ENCODE results near the gene PRUNE1. TPM values are rescaled to one million over a fixed set of nuclear protein-coding genes. Genes with fewer than 3 reads are reported as not detected.
A peak's percentile ranks its signal among the peaks of the same experiment; 100 is the strongest.

Gene PRUNE1
- total RNA-seq, 3 donors from 2014 or later = 21.6 to 34.1 (median 32.8) TPM

- TF ChIP-seq POLR2A (IDR thresholded peaks at IDR 0.05) = no peak
- TF ChIP-seq POLR2AphosphoS5 (IDR thresholded peaks at IDR 0.05) = no peak
- TF ChIP-seq, protein P1, sequence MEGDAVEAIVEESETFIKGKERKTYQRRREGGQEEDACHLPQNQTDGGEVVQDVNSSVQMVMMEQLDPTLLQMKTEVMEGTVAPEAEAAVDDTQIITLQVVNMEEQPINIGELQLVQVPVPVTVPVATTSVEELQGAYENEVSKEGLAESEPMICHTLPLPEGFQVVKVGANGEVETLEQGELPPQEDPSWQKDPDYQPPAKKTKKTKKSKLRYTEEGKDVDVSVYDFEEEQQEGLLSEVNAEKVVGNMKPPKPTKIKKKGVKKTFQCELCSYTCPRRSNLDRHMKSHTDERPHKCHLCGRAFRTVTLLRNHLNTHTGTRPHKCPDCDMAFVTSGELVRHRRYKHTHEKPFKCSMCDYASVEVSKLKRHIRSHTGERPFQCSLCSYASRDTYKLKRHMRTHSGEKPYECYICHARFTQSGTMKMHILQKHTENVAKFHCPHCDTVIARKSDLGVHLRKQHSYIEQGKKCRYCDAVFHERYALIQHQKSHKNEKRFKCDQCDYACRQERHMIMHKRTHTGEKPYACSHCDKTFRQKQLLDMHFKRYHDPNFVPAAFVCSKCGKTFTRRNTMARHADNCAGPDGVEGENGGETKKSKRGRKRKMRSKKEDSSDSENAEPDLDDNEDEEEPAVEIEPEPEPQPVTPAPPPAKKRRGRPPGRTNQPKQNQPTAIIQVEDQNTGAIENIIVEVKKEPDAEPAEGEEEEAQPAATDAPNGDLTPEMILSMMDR (IDR thresholded peaks at IDR 0.05) = no peak
- intact Hi-C loops (cut with DNase I; ENCODE audit: low total_unique reads) = no loop called here
- no peak overlapping the region for H3K4me3 ChIP-seq
- H3K36me3 ChIP-seq = peaks cover 9% of the 10 kb centered on the region
- no peaks in the 10 kb centered on the region for H3K9me3 ChIP-seq
- peaks cover 4 to 24% of the 10 kb centered on the region in 2 donors for H3K4me1 ChIP-seq
- no peak for DNase-seq (ENCODE audit: low spot score in 2 of 2)
- no peaks in the 10 kb centered on the region for H3K27me3 ChIP-seq
- peak overlapping the region; percentile 92 to 98 for H3K27ac ChIP-seq
These were observed 46.8 kb downstream of the PRUNE1 start for GRCh38 chr1:151054971-151055547.

DNA sequence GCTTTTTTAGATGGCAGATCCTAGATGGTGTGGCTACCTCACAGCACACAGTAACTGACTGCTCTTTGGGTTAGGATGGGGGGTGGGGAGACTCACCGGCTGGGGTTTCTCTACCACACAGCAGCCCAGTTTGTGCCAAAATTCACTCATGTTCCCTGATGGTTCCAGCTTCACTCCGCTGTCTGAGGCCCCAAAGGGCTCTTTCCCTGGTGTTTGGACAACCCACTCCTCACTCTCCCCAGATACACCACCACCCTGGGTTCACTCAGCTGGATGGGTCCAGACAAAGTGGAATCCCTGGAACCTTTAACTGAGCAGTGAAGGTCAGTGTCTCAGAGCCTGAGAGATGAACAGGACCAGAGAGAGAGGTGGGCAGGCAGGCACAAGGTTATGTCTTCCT is 47.3 kb downstream of the PRUNE1 start:
- H3K9me3 ChIP-seq = no peaks in the 10 kb centered on the region
- H3K27me3 ChIP-seq = no peaks in the 10 kb centered on the region
- H3K4me3 ChIP-seq = peak overlapping the region in 2 of 3 donors; percentile 6 to 7
- TF ChIP-seq POLR2A (IDR thresholded peaks at IDR 0.05) (no peak), POLR2AphosphoS5 (IDR thresholded peaks at IDR 0.05) (no peak)
- TF ChIP-seq, protein P1 (IDR thresholded peaks at IDR 0.05) = no peak
- intact Hi-C loops (cut with DNase I; ENCODE audit: low total_unique reads) = no loop called here
- DNase-seq (ENCODE audit: low spot score in 2 of 2) = no peak
- peaks cover 9% of the 10 kb centered on the region for H3K36me3 ChIP-seq
- H3K4me1 ChIP-seq = peaks cover 4 to 24% of the 10 kb centered on the region in 2 donors
- peak overlapping the region; percentile 92 to 98 for H3K27ac ChIP-seq

DNA sequence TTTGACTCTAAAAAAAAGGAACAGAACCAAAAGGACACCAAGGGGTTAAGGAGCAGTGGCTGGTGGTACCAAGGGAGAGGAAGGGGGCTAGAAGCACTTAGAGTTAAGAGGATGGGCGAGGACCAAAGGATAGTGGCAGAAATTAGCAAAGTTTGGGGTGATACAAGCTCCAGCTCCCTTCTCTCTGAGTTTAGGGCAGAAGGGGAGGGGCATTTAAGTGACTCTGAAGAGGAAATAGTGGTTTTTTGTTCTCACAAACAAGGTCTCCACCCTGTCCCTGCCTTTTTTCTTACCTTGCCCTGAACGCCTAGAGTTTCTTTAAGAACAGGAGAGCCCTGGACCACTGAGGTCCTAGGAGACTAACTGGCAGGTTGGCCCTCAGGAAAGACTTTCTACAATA is 47.9 kb downstream of the PRUNE1 start:
- intact Hi-C loops (cut with DNase I; ENCODE audit: low total_unique reads) = no loop called here
- Histone ChIP-seq H3K4me3 (peak overlapping the region; percentile 1 to 96 (median 6)), H3K27ac (peak overlapping the region; percentile 92 to 98), H3K4me1 (peaks cover 4 to 24% of the 10 kb centered on the region in 2 donors), H3K36me3 (peaks cover 9% of the 10 kb centered on the region), H3K27me3 (no peaks in the 10 kb centered on the region), H3K9me3 (no peaks in the 10 kb centered on the region)
- no peak for DNase-seq (ENCODE audit: low spot score in 2 of 2)
- TF ChIP-seq, protein P1 (IDR thresholded peaks at IDR 0.05) = no peak
- TF ChIP-seq POLR2A (IDR thresholded peaks at IDR 0.05) = no peak
- TF ChIP-seq POLR2AphosphoS5 (IDR thresholded peaks at IDR 0.05) = no peak

- peaks cover 4 to 24% of the 10 kb centered on the region in 2 donors for H3K4me1 ChIP-seq
- H3K36me3 ChIP-seq = peaks cover 3% of the 10 kb centered on the region
These were observed 50.4 kb downstream of the PRUNE1 start for GRCh38 chr1:151058692-151059091.

More at GRCh38 chr1:151058692-151059091, 50.4 kb downstream of the PRUNE1 start:
- Histone ChIP-seq H3K27me3 (no peaks in the 10 kb centered on the region), H3K4me3 (peak overlapping the region; percentile 89 to 96 (median 94)), H3K27ac (peak overlapping the region; percentile 92 to 98), H3K9me3 (no peaks in the 10 kb centered on the region)
- DNase-seq (ENCODE audit: low spot score in 2 of 2) = peak; percentile 92 to 93
- TF ChIP-seq, protein P1 (IDR thresholded peaks at IDR 0.05) = no peak
- TF ChIP-seq POLR2A (IDR thresholded peaks at IDR 0.05) (no peak), POLR2AphosphoS5 (IDR thresholded peaks at IDR 0.05) (peak; percentile 33 to 76 (median 60))
- intact Hi-C loops (cut with DNase I; ENCODE audit: low total_unique reads) = no loop called here
